H1 (cell line): ENCODE results near the gene RNF125. TPM values are rescaled to one million over a fixed set of nuclear protein-coding genes. Genes with fewer than 3 reads are reported as not detected.

Experiments
- CTCF ChIA-PET: fragments of 300-600 bp; sonication (Branson Sonifier 250); formaldehyde crosslinking; loops from one replicate; lab custom pipeline; 2021; ENCODE audit not compliant: partially characterized antibody; lab: Charles Lee
- POLR2A ChIA-PET: fragments of 300-600 bp; sonication (Branson Sonifier 250); formaldehyde crosslinking; loops from one replicate; lab custom pipeline; 2021; ENCODE audit warnings: inconsistent platforms; ENCODE audit not compliant: partially characterized antibody; lab: Charles Lee
- DNase-seq, 2 experiments: peaks; one replicate each; pipeline versions ENCODE4 v3.0.0 to v3.0.0-alpha.2; 2010 to 2022; ENCODE audit warnings: low spot score in 2 of 2, low read depth in 1 of 2, mixed read lengths in 1 of 2
- FAIRE-seq: peaks from 2 replicates; lab custom pipeline; 2011; peaks lifted over from hg19 to GRCh38; lab: Jason Lieb, UNC
- H2AFZ ChIP-seq: 2 replicates; pipeline ENCODE4 v1.8.1; 2012; ENCODE audit warnings: low read length, inconsistent platforms
- H2AK5ac ChIP-seq: 2 replicates; pipeline ENCODE4 v1.6.1; 2013; ENCODE audit warnings: low read depth, low read length
- H2BK120ac ChIP-seq: replicated peaks from 2 replicates; pipeline ENCODE3; 2013; ENCODE audit warnings: low read depth, low read length, inconsistent platforms
- H2BK12ac ChIP-seq: 2 replicates; pipeline ENCODE4 v1.6.1; 2013; ENCODE audit warnings: low read depth, low read length
- H2BK15ac ChIP-seq: 2 replicates; pipeline ENCODE4 v1.6.1; 2013; ENCODE audit warnings: low read length
- H2BK20ac ChIP-seq: 2 replicates; pipeline ENCODE4 v1.6.1; 2013; ENCODE audit warnings: low read length
- H2BK5ac ChIP-seq: 2 replicates; pipeline ENCODE4 v1.6.1; 2013; ENCODE audit warnings: low read depth, low read length
- H3K14ac ChIP-seq: 2 replicates; pipeline ENCODE4 v1.6.1; 2013; ENCODE audit warnings: inconsistent platforms; ENCODE audit not compliant: insufficient read length
- H3K18ac ChIP-seq: 2 replicates; pipeline ENCODE4 v1.6.1; 2013; ENCODE audit warnings: low read length; ENCODE audit errors: extremely low read depth
- H3K23ac ChIP-seq: 2 replicates; pipeline ENCODE4 v1.6.1; 2013; ENCODE audit warnings: inconsistent platforms; ENCODE audit not compliant: insufficient read length
- H3K23me2 ChIP-seq: 2 replicates; pipeline ENCODE4 v1.6.1; 2013; ENCODE audit warnings: low read depth, low read length
- H3K27ac ChIP-seq: 2 replicates; pipeline ENCODE4 v1.6.1; 2011; ENCODE audit warnings: low read depth, low read length, inconsistent platforms
- H3K27me3 ChIP-seq, 4 experiments: replicated peaks in 1 of 4; 1 replicate in 1 of 4; 2 replicates in 3 of 4; pipeline versions ENCODE4 v1.6.1 to v1.8.1; 2011 to 2013; ENCODE audit warnings: low read length in 3 of 4, mild to moderate bottlenecking in 3 of 4, inconsistent platforms in 2 of 4, mixed read lengths in 2 of 4, moderate library complexity in 1 of 4; ENCODE audit not compliant: control insufficient read depth in 3 of 4, insufficient read depth in 3 of 4; ENCODE audit errors: extremely low read depth in 1 of 4
- H3K36me3 ChIP-seq, 4 experiments: 2 replicates each; pipeline versions ENCODE4 v1.6.1 to v1.8.1; 2011 to 2013; ENCODE audit warnings: mild to moderate bottlenecking in 4 of 4, low read length in 3 of 4, moderate library complexity in 2 of 4, control low read depth in 1 of 4, inconsistent platforms in 1 of 4; ENCODE audit not compliant: insufficient read depth in 4 of 4, control insufficient read depth in 2 of 4
- H3K4ac ChIP-seq: replicated peaks from 2 replicates; pipeline ENCODE3; 2013; ENCODE audit warnings: low read length, low read depth, mixed read lengths, inconsistent platforms; ENCODE audit not compliant: insufficient read length
- H3K4me1 ChIP-seq, 4 experiments: replicated peaks in 1 of 4; 1 replicate in 1 of 4; 2 replicates in 3 of 4; pipeline versions ENCODE4 v1.6.1 to v1.8.1; 2011 to 2013; ENCODE audit warnings: low read length in 3 of 4, inconsistent platforms in 2 of 4, mixed read lengths in 1 of 4; ENCODE audit not compliant: insufficient read depth in 4 of 4, control insufficient read depth in 3 of 4
- H3K4me2 ChIP-seq, 2 experiments: 2 replicates each; pipeline versions ENCODE4 v1.6.1 to v1.8.1; 2011 to 2013; ENCODE audit warnings: low read depth in 2 of 2, low read length in 2 of 2, control low read depth in 1 of 2, inconsistent platforms in 1 of 2, mild to moderate bottlenecking in 1 of 2; ENCODE audit not compliant: insufficient read depth in 1 of 2
- H3K4me3 ChIP-seq, 4 experiments: fragments of 200-600, 300-600 bp in 1 of 4; sonication (generic), shearing (Covaris generic), sonication (Bioruptor Twin) in 1 of 4; 2 replicates each; pipeline versions ENCODE4 v1.5.1 to v1.8.1; 2011 to 2016; ENCODE audit warnings: low read length in 4 of 4, low read depth in 3 of 4, control low read depth in 2 of 4, inconsistent platforms in 2 of 4, mild to moderate bottlenecking in 2 of 4, mixed read lengths in 1 of 4, moderate library complexity in 1 of 4; ENCODE audit not compliant: insufficient read depth in 2 of 4; ENCODE audit errors: extremely low read depth in 1 of 4
- H3K56ac ChIP-seq: replicated peaks from 2 replicates; pipeline ENCODE3; 2013; ENCODE audit warnings: low read depth, mild to moderate bottlenecking, mixed read lengths, low read length, inconsistent platforms; ENCODE audit not compliant: insufficient read length
- H3K79me1 ChIP-seq: 2 replicates; pipeline ENCODE4 v1.6.1; 2013; ENCODE audit warnings: low read depth, low read length, control low read depth
- H3K79me2 ChIP-seq, 2 experiments: 2 replicates each; pipeline versions ENCODE4 v1.6.1 to v1.8.1; 2012 to 2013; ENCODE audit warnings: low read length in 2 of 2, mild to moderate bottlenecking in 2 of 2, inconsistent platforms in 1 of 2; ENCODE audit not compliant: insufficient read depth in 2 of 2, control insufficient read depth in 1 of 2
- H3K9ac ChIP-seq, 4 experiments: replicated peaks in 1 of 4; 1 replicate in 1 of 4; 2 replicates in 3 of 4; pipeline versions ENCODE4 v1.6.1 to v1.8.1; 2011 to 2013; ENCODE audit warnings: low read depth in 3 of 4, low read length in 3 of 4, control low read depth in 2 of 4, mild to moderate bottlenecking in 2 of 4, moderate library complexity in 2 of 4, inconsistent platforms in 1 of 4; ENCODE audit errors: extremely low read depth in 1 of 4
- H3K9me3 ChIP-seq, 2 experiments: 2 replicates each; pipeline versions ENCODE4 v1.6.1 to v1.8.1; 2012 to 2013; ENCODE audit warnings: mild to moderate bottlenecking in 2 of 2, moderate library complexity in 2 of 2, control low read depth in 1 of 2, inconsistent platforms in 1 of 2, low read depth in 1 of 2, low read length in 1 of 2, mixed read lengths in 1 of 2; ENCODE audit not compliant: insufficient read depth in 2 of 2
- H4K20me1 ChIP-seq, 2 experiments: replicated peaks in 1 of 2; 2 replicates each; pipeline versions ENCODE3 to v1.8.1; 2011 to 2013; ENCODE audit warnings: inconsistent platforms in 2 of 2, low read length in 2 of 2, mild to moderate bottlenecking in 1 of 2; ENCODE audit not compliant: insufficient read depth in 2 of 2, control insufficient read depth in 1 of 2
- H4K5ac ChIP-seq: 2 replicates; pipeline ENCODE4 v1.6.1; 2013; ENCODE audit warnings: low read length, low read depth, mixed read lengths, inconsistent platforms; ENCODE audit not compliant: insufficient read length
- H4K8ac ChIP-seq: 2 replicates; pipeline ENCODE4 v1.8.0; 2013; ENCODE audit warnings: mild to moderate bottlenecking, moderate library complexity, low read length, inconsistent platforms; ENCODE audit not compliant: insufficient read depth; ENCODE audit errors: extremely low read depth
- H4K91ac ChIP-seq: replicated peaks from 2 replicates; pipeline ENCODE3; 2013; ENCODE audit warnings: low read length, mixed read lengths, inconsistent platforms; ENCODE audit not compliant: insufficient read length
- CTCF ChIP-seq, 3 experiments: IDR thresholded peaks; 1 replicate in 2 of 3; 2 replicates in 1 of 3; pipeline versions ENCODE4 v1.5.1 to v1.6.1; 2011; ENCODE audit warnings: low read length in 3 of 3, mild to moderate bottlenecking in 3 of 3, inconsistent platforms in 2 of 3, low read depth in 1 of 3, moderate library complexity in 1 of 3; ENCODE audit not compliant: insufficient read depth in 1 of 3; ENCODE audit errors: control extremely low read depth in 1 of 3
- E2F6 ChIP-seq: IDR thresholded peaks from 2 replicates; pipeline ENCODE4 v1.6.1; 2012; ENCODE audit warnings: inconsistent platforms
- JUN ChIP-seq: IDR thresholded peaks from 2 replicates; pipeline ENCODE4 v1.6.1; 2011; ENCODE audit warnings: low read depth, mild to moderate bottlenecking, improper control_type of control experiment, low read length
- POU5F1 ChIP-seq: IDR thresholded peaks from 2 replicates; pipeline ENCODE4 v1.6.1; 2011; ENCODE audit warnings: low read depth, mild to moderate bottlenecking, low read length, moderate library complexity
- SAP30 ChIP-seq: fragments of 300-600 bp; sonication (generic); IDR thresholded peaks from 2 replicates; pipeline ENCODE4 v1.7.1; 2012; ENCODE audit warnings: low read length, moderate library complexity, mild to moderate bottlenecking, inconsistent platforms; ENCODE audit not compliant: insufficient read depth, insufficient replicate concordance
- SIRT6 ChIP-seq: IDR thresholded peaks from one replicate; pipeline ENCODE4 v1.7.1; 2012; ENCODE audit warnings: low read length, inconsistent platforms
- SP1 ChIP-seq: IDR thresholded peaks from 2 replicates; pipeline ENCODE4 v1.6.1; 2011; ENCODE audit warnings: low read depth, low read length
- SP2 ChIP-seq: IDR thresholded peaks from 2 replicates; pipeline ENCODE4 v1.6.1; 2012; ENCODE audit warnings: mild to moderate bottlenecking, low read length, inconsistent platforms
- TCF12 ChIP-seq: IDR thresholded peaks from 2 replicates; pipeline ENCODE4 v1.6.1; 2011; ENCODE audit warnings: low read depth, mild to moderate bottlenecking, low read length
- ZNF274 ChIP-seq: IDR thresholded peaks from 2 replicates; pipeline ENCODE4 v1.7.0; 2012; ENCODE audit warnings: low read length, borderline replicate concordance; ENCODE audit errors: extremely low read depth
- WGBS, 2 experiments: shearing (Covaris generic) in 1 of 2; methylation state at CpG; one replicate each; pipeline versions ENCODE4 v1.1.6 to v1.1.7; 2013 to 2015; ENCODE audit warnings: low lambda C conversion rate in 2 of 2, mixed read lengths in 2 of 2, inconsistent platforms in 1 of 2, low coverage in 1 of 2, missing lambda C conversion rate in 1 of 2; ENCODE audit not compliant: insufficient replicate concordance in 2 of 2, insufficient coverage in 1 of 2, insufficient read length in 1 of 2; ENCODE audit errors: extremely low coverage in 1 of 2, missing lambda C conversion rate in 1 of 2; 5-methylcytosine and 5-hydroxymethylcytosine counted together
- polyA plus RNA-seq, 7 experiments: library from polyadenylated mRNA; depleted of rRNA in 3 of 7; stranded (reverse) in 5 of 7; unstranded in 2 of 7; fragments of >200 nt in 5 of 7; fragments of 200-250 nt in 2 of 7; gene quantifications; 1 replicate in 5 of 7; 2 replicates in 1 of 7; 4 replicates in 1 of 7; pipeline versions ENCODE4 v1.2.1 to v1.2.3, GENCODE V29; 2011 to 2013; ENCODE audit warnings: missing spikeins in 2 of 7, mixed read lengths in 2 of 7
- total RNA-seq: library from RNA; stranded (reverse); fragmentation: NEBNext Ultra II Directional; extraction: Animal tissue kit (Norgen Biotek cat#: 25700); gene quantifications from 2 replicates; pipeline ENCODE4 v1.2.1, GENCODE V29; 2021

The RNF125 gene
- total and polyA plus RNA-seq, 2 of the 8 experiments (the other 6 are each of a cell fraction or from before 2014, with no cell fraction given), result 14.3 to 15.2 TPM

- no peak overlapping the region for H4K91ac ChIP-seq
- H3K79me1 ChIP-seq, result no peaks in the 10 kb centered on the region
- WGBS, 2 experiments, result 97% methylated on average over 3 of the region's 3 CpGs; no CpG with 5 or more reads in 1 of the 2 experiments
- FAIRE-seq, result no peak
- no peak overlapping the region for H3K23ac ChIP-seq
- CTCF ChIA-PET, result interaction anchor here (1.2 kb wide), 1 partner anchor 11 kb away, joined by 3 read pairs; no protein-coding TSS in a partner anchor
- no peaks in the 10 kb centered on the region for H4K20me1 ChIP-seq
- no peak overlapping the region for H3K56ac ChIP-seq
- no peak overlapping the region for H2AK5ac ChIP-seq
- no peak overlapping the region for H4K8ac ChIP-seq
- no peaks in the 10 kb centered on the region for H3K36me3 ChIP-seq
- no peak overlapping the region for H2BK5ac ChIP-seq
- H3K18ac ChIP-seq, result no peak overlapping the region
- H3K4me3 ChIP-seq, result no peak overlapping the region
- H3K79me2 ChIP-seq, result no peaks in the 10 kb centered on the region
- no peak overlapping the region for H2BK20ac ChIP-seq
- H2BK120ac ChIP-seq, result no peak overlapping the region
- H3K27ac ChIP-seq, result no peak overlapping the region
- H2AFZ ChIP-seq, result no peak overlapping the region
- no peak overlapping the region for H3K4me2 ChIP-seq
- H3K23me2 ChIP-seq, result no peaks in the 10 kb centered on the region
- POLR2A ChIA-PET, result interaction anchor here (0.6 kb wide), 1 partner anchor 16 kb away, joined by 3 read pairs; no protein-coding TSS in a partner anchor
- no peak overlapping the region for H3K14ac ChIP-seq
- no peak overlapping the region for H3K4ac ChIP-seq
- no peak for DNase-seq
- H3K9ac ChIP-seq, result no peak overlapping the region
- no peaks in the 10 kb centered on the region for H3K9me3 ChIP-seq
- no peak overlapping the region for H2BK12ac ChIP-seq
- no peaks in the 10 kb centered on the region for H3K4me1 ChIP-seq
- no peaks in the 10 kb centered on the region for H3K27me3 ChIP-seq
- H2BK15ac ChIP-seq, result no peak overlapping the region
- no peak overlapping the region for H4K5ac ChIP-seq
- TF ChIP-seq POU5F1 (no peak), SP1 (no peak), SP2 (no peak), TCF12 (no peak), SIRT6 (no peak), CTCF (IDR thresholded peaks at IDR 0.05; ENCODE audit: control extremely low read depth in 1 of 3, insufficient read depth in 1 of 3, low read depth in 1 of 3, low read length in 3 of 3) (no peak), SAP30 (no peak), E2F6 (no peak), JUN (no peak), ZNF274 (no peak)
These were observed 48.9 kb downstream of the RNF125 start for GRCh38 chr18:32067375-32068167.
